Inflammatory macrophage treated with lipopolysaccharide for 1 hour (primary cell): Measurements from ENCODE around the gene SERPINA10.
A peak's percentile ranks its signal among the peaks of the same experiment; 100 is the strongest.

Experiments used
- DNase-seq, 2 donors: peaks; one replicate each; pipeline ENCODE4 v3.0.0-alpha.2; 2020 to 2022

Gene SERPINA10, protein sequence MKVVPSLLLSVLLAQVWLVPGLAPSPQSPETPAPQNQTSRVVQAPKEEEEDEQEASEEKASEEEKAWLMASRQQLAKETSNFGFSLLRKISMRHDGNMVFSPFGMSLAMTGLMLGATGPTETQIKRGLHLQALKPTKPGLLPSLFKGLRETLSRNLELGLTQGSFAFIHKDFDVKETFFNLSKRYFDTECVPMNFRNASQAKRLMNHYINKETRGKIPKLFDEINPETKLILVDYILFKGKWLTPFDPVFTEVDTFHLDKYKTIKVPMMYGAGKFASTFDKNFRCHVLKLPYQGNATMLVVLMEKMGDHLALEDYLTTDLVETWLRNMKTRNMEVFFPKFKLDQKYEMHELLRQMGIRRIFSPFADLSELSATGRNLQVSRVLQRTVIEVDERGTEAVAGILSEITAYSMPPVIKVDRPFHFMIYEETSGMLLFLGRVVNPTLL

DNA sequence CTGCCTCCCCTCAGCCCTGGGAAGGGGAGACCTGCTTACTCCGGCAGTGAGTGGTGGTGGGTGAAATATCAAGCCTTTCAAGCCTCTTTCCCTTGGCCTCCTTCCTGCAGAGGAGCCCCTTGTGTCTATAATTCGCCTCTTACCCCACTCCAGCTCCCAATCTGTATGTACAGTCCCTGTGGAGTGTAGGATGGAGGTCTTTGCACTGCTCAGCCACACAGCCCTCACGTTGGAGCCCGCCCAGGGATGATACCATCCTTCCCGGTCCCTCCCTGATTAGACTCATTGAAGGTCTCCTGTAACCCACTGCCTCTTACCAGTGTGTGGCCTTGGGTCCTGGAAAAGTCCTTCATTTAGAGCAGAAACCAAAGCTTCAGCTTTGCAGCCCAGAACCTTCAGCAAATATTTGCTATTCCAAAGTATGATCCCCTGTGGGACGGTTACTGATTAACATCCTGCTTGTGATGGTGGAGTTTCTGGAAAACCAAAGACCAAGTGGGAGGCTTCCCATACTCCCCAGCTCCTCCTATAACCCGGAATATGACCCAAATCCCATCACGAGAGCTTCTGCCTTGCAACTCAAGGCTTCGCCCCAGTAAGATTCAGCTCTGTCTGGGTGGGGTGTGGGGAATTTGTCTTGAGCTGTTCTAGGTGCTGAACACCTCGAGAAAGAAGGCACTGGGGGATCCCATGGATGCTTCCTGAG is at the start of gene SERPINA10:
Gene SERPINA10, minus strand, starts transcription at position 397 of the 706 bp plus-strand sequence. CDS start 2,675 bp downstream, outside the sequence.
- no peak for DNase-seq

GRCh38 chr14:94342334-94342934 is 49.4 kb upstream of the SERPINA10 start:
- DNase-seq, result peak; percentile 79

DNA sequence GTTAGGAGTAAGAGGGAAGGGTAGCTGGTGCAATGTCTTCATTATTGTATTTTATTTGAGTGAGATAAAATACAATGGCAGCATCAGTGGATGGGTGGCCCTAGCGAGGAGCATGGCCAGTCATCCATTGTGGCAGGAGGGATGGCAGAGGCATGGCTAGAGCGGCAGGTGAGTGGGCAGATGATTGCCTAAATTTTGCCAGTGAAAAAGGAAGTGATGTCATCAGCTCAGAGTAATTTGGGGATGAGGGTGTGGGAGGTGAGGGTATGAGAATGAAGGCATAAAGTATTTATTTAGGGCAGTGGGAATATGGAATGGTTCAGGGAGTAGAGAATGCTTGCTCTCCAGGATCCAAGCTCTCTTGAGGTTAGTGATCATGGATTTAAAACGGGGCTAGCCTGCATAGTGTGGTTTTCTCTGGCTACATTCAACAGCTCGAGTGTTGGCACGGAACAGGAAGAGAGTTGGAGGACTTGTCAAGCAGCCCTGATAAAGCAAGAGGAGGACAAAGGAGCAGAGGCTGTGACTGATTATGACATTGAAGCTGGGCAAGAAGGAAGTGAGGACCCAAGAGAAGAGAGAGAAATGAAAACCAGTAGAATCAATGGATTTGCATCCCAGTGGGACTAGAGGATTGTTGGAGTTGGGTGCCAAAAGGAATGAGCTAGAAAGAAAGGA is 48.7 kb upstream of the SERPINA10 start:
- DNase-seq, result peak; percentile 77 to 80

DNA sequence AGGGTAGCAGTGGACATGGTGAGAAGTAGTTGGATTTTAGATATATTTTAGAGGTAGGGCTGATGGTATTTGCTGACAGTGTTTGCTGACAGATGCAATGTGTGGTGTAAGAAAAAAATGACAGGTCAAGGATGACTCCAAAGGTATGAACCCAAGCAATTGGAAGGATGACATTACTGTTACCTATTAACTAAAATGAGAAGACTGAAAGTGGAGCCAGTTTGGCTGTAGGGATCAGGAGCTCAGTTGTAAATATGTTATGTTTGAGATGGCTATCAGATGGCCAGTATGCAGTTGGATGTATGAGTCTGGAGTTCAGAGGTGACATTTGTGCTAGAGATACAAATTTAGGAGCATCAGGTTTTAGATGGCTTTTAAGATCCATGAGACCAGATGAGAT is 47.5 kb upstream of the SERPINA10 start:
- DNase-seq, result no peak

DNA sequence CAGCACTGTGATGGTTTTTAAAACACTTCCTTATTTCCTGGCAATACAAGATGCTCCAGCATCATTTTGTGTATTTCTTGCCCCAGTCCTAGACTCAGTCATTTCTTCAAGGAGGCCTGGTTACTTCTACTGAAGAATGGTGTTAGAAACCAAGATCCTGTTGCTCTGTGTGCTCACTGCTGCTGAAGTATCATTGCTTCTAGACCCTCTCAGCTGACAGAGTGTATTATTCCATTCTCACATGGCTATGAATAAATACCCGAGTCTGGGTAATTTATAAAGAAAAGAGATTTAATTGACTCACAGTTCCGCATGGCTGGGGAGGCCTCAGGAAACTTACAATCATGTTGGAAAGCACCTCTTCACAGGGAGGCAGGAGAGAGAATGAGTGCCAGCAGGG is 45.0 kb upstream of the SERPINA10 start:
- DNase-seq, result no peak

GRCh38 chr14:94337274-94337673 is 44.2 kb upstream of the SERPINA10 start:
- DNase-seq, result no peak

GRCh38 chr14:94334872-94335271 is 41.8 kb upstream of the SERPINA10 start:
- no peak for DNase-seq

DNA sequence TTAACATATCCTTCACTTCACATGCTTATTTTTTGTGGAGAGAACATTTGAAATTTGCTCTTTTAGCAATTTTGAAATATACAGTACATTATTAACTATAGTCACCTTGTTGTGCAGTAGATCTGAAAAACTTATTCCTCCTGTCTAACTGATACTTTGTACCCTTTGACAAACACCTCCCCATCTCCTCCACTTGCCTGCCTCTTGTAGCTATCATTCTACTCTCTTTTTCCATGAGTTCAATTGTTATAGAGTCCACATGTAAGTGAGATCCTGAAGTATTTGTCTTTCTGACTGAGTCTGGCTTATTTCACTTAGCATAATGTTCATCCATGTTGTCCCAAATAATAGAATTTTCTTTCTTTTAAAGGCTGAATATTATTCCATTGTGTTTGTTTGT is 39.5 kb upstream of the SERPINA10 start:
- no peak for DNase-seq

- DNase-seq, result no peak
These were observed 39.1 kb upstream of the SERPINA10 start for GRCh38 chr14:94332063-94332583.

DNA sequence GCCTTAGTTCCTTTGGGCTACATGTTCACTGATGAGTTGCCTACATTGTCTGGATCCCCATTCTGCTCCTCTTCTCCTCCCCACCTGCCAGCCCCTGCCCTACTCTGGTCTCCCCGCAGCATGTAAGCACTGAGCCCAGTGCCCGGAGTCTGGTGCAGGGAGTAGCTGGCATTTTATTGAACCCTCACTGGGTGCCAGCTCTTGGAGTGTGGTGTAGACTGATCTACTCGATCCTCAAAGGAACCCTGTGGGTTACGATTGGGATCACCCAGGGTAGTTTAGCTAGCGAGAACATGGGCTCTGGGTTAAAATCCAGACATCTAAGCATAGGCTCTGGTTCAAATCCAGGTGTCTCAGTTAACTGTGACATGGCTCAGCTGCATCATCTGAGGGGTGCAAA is 38.4 kb upstream of the SERPINA10 start:
- DNase-seq, result no peak

GRCh38 chr14:94330857-94331256 is 37.8 kb upstream of the SERPINA10 start:
- peak; percentile 36 to 42 for DNase-seq

- no peak for DNase-seq
These were observed 37.4 kb upstream of the SERPINA10 start for GRCh38 chr14:94330432-94330831.

DNA sequence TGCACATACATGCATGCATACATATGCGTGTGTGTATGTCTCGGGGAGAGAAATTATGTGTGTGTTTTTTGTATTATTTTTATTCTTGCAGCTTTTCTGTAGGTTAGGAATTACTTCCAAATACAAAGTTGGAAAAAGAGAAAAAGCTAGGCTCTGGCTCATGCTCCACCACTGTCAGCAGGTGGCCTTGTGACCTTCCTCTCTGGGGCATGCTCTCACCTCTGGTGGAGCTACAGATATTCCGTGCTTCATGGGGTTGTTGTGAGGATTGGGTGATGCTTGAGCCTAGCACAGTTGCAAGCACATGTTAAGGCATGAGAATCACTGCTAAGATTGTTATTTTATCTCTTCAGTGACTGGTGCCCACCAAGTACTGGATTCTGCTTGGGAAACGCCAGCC is 36.8 kb upstream of the SERPINA10 start:
- no peak for DNase-seq

DNA sequence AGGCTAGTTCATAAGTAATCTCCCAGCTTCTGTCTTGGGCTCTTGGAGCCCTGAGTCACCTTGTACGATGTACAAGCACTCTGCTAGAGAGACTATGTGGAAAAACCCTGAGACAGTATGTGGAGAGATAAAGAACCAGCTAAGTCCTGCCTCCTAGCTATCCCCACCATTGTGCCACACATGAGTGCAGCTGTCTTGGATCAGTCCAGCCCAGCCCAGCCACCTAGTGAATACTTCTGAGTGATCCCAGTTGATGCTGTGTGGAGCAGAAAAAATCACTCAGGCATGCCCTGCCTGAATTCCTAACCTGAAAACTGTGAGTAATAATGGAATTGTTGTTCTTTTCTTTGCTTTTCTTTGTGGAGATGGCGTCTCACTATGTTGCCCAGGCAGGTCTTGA is 35.1 kb upstream of the SERPINA10 start:
- no peak for DNase-seq

DNA sequence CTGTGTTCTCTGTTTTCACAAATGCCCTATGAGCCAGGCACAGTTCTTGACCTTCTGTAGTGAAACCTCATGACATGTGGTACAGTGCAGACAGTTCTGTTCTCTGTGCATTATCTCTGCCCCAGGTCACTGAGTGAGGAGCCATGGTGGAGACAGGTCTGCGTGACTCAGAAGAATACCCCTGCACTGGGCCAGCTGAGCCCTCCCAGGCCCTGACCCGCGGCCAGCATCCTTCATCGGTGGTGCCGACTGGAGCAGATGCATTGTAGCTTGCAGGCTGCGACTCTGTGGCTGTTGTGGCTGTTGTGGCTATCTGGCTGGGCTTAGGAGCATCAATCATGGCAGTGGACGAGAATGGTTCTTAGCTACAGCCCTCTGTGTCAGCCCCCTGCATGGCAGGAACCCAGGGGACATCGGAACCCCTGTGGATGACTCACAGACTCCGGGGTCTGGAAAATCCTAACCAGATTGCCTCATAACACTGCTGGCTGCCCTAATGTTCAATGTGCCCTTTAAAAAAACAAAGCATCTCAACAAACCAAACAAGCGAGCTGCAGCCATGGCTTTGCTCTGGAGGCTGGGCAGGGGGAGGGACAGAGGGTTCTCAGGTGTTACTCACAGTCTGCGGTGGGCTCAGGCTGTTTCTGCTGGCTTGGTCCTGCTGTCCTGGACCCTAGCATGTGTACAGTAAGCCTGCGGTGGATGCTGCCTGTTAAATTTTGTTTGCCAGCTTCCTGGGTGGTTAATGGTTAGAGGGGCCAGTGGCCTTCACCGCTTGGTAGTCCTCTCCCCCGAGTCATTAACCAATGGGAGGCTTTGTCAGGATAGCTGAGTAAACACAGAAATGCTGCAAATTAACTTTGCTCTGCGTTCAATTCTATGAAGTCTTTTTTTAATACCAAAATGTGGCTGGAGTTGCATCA is 29.8 kb upstream of the SERPINA10 start, which contains the start of gene SERPINA6:
Gene SERPINA6, minus strand, starts transcription at position 689 of the 923 bp plus-strand sequence. CDS start 8,688 bp downstream, outside the sequence.
- DNase-seq, result no peak

GRCh38 chr14:94321421-94322271 is 28.6 kb upstream of the SERPINA10 start:
- DNase-seq, result no peak

DNA sequence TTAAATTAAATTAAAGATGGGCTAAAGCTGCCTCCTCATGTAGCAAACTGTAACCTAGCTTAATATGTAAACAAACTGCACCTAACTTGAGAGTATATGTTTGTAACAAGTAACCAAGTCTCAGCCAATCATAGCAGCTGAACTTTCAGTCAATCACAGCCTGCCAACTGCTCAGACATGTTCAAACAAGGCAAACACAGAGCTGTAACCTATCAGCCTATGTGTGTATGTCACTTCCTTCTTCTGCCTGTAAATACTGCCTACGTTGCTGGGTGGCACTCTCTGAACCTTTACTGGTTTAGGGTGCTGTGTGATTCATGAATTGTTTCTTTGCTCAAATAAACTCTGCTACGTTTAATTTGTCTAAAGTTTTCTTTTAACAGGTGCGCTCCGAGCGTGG is 27.2 kb upstream of the SERPINA10 start:
- no peak for DNase-seq

DNA sequence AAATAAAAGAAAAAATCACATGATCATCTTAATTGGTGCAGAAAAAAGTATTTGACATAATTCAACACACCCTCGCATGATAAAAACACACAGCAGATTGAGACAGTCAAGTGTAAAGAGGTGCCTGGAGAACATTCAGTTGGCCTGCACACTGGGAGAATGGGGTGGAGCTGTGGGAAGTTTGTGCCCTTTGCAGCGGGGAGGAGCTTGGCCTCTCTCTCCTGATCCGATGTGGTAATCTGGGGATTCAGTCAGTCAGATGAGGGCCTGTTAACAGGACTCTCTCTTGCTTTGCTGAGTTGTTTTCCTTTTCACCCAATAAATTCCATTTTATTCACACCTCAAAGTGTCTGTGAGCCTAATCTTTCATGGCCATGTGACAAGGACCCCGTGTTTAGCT is 24.2 kb upstream of the SERPINA10 start:
- DNase-seq, result no peak

- DNase-seq, result no peak
These were observed 23.6 kb upstream of the SERPINA10 start for GRCh38 chr14:94316692-94317091.

GRCh38 chr14:94314890-94315289 is 21.8 kb upstream of the SERPINA10 start:
- no peak for DNase-seq
